CD4-positive, alpha-beta memory T cell (primary cell): ENCODE measurements around the gene RSAD1. TPM values are rescaled to one million over a fixed set of nuclear protein-coding genes. Genes with fewer than 3 reads are reported as not detected.

ENCODE experiments used
- CTCF ChIA-PET: fragments of 350-600 bp; sonication (Branson Sonifier 250); formaldehyde crosslinking; loops from one replicate; lab custom pipeline; 2021; ENCODE audit warnings: inconsistent platforms; ENCODE audit not compliant: partially characterized antibody; lab: Charles Lee
- POLR2A ChIA-PET: fragments of 350-600 bp; sonication (Branson Sonifier 250); formaldehyde crosslinking; loops from one replicate; lab custom pipeline; 2021; ENCODE audit not compliant: partially characterized antibody; lab: Charles Lee
- DNase-seq, 5 donors: peaks; one replicate each; pipeline versions ENCODE4 v3.0.0 to v3.0.0-alpha.2; 2020 to 2022; ENCODE audit warnings: mixed read lengths in 1 of 5
- H3K27ac ChIP-seq: one replicate; pipeline ENCODE4 v1.7.0; 2013; ENCODE audit warnings: low read depth, low read length
- H3K27me3 ChIP-seq: 2 replicates; pipeline ENCODE4 v1.7.0; 2013; ENCODE audit warnings: mild to moderate bottlenecking, low read length, moderate library complexity; ENCODE audit not compliant: insufficient read depth
- H3K36me3 ChIP-seq: 2 replicates; pipeline ENCODE4 v1.7.0; 2013; ENCODE audit warnings: mild to moderate bottlenecking, low read length, moderate library complexity; ENCODE audit not compliant: insufficient read depth
- H3K4me1 ChIP-seq: 2 replicates; pipeline ENCODE4 v1.7.0; 2013; ENCODE audit warnings: mild to moderate bottlenecking, low read length, moderate library complexity; ENCODE audit not compliant: insufficient read depth
- H3K4me3 ChIP-seq, 2 donors: one replicate each; pipeline ENCODE4 v1.7.0; 2013; ENCODE audit warnings: low read length in 2 of 2, mild to moderate bottlenecking in 1 of 2
- H3K9me3 ChIP-seq, 2 donors: one replicate each; pipeline ENCODE4 v1.7.0; 2013; ENCODE audit warnings: low read length in 2 of 2, control low read depth in 1 of 2; ENCODE audit not compliant: control insufficient read depth in 1 of 2
- H3K27ac Mint-ChIP-seq, 7 donors: one replicate each; pipeline ENCODE4 v1.8.0; 2020 to 2021; ENCODE audit warnings: mixed read lengths in 7 of 7, mild to moderate bottlenecking in 6 of 7, inconsistent platforms in 3 of 7, moderate library complexity in 3 of 7
- H3K27me3 Mint-ChIP-seq, 2 donors: one replicate each; pipeline ENCODE4 v1.8.0; 2020 to 2021; ENCODE audit warnings: mixed read lengths in 2 of 2
- H3K36me3 Mint-ChIP-seq, 2 donors: one replicate each; pipeline ENCODE4 v1.8.0; 2020 to 2021; ENCODE audit warnings: mixed read lengths in 2 of 2, inconsistent platforms in 1 of 2, mild to moderate bottlenecking in 1 of 2
- H3K4me1 Mint-ChIP-seq, 4 donors: one replicate each; pipeline ENCODE4 v1.8.0; 2020 to 2021; ENCODE audit warnings: mixed read lengths in 4 of 4, mild to moderate bottlenecking in 1 of 4
- H3K4me3 Mint-ChIP-seq, 8 donors: one replicate each; pipeline ENCODE4 v1.8.0; 2020 to 2021; ENCODE audit warnings: mixed read lengths in 8 of 8, mild to moderate bottlenecking in 7 of 8, moderate library complexity in 6 of 8, inconsistent platforms in 3 of 8
- H3K9me3 Mint-ChIP-seq, 8 donors: one replicate each; pipeline ENCODE4 v1.8.0; 2020 to 2021; ENCODE audit warnings: mixed read lengths in 8 of 8, mild to moderate bottlenecking in 5 of 8, inconsistent platforms in 3 of 8, moderate library complexity in 1 of 8
- intact Hi-C: fragments of 100-400 bp; cut with micrococcal nuclease; formaldehyde crosslinking; loops from one replicate; pipeline ENCODE4 v1.15.1; 2023
- polyA plus RNA-seq, 2 donors: library from polyadenylated mRNA; unstranded; fragments of 300-500 nt; fragmentation: Illumina TruSeq; gene quantifications; one replicate each; pipeline ENCODE4 v1.2.3, GENCODE V29; 2021
- total RNA-seq, 2 experiments: library from RNA; stranded (reverse); gene quantifications; one replicate each; pipeline ENCODE4 v1.2.3, GENCODE V29; 2021

RSAD1 gene
- total RNA-seq (10 to 100 TPM; 81.1 to 86.0 TPM), polyA plus RNA-seq (10 to 100 TPM; 58.3 to 72.8 TPM)

DNA sequence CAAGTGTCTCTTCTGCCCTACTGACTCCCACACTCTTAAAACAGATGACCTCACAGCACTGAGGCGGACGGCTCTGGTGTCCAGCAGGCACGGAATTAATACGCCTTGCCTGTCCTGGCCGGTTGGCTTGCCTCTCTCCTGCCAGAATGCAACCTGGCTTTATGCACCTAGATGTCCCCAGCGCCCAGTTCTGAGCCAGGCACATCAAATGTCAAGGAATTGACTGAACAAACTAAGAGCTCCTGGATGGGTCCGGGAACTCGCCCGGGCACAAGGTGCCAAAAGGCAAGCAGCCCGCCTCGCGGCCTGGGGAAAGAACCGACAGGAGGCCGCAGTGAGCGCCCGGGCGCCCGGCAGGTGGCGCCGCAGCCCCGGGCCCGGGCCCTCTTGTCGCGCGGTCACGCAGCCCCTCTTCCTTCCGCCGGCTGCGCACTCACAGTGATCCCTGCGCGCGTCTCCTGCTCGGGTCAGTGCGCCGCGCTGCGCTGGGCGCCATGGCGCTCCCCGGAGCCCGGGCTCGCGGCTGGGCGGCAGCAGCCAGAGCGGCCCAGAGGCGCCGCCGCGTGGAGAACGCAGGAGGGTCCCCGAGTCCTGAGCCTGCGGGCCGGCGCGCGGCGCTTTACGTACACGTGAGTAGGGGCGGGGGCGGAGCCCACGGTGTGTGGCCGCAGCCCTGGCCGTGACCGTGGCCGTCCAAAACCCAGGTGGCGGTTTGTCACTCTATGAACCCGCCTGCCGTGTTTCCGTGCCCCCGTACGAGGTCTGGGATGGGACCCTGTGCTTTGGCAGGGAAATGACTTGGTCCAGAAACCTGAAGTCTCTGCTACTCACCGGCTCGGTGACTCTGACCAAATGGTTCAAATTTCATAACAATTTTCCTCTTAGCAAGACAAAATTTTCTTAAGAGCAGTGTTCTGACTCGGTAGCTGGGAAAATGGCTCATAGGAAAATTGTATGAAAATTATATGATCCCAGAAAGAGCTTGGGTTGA, at the start of gene RSAD1:
TSS of gene RSAD1 (plus strand) at position 470 of the 991 bp plus-strand sequence. CDS start at position 495, 25 bp downstream.
- H3K4me1 Mint-ChIP-seq = peaks cover 15 to 30% (median 22%) of the 10 kb centered on the region in 4 donors
- peaks cover 0 to 23% of the 10 kb centered on the region in 2 donors for H3K36me3 Mint-ChIP-seq
- Histone ChIP-seq H3K27me3 (no peaks in the 10 kb centered on the region), H3K27ac (peak within 1 kb of the TSS; percentile 74), H3K4me3 (peak within 1 kb of the TSS; percentile 78 to 84), H3K36me3 (peaks cover 10% of the 10 kb centered on the region), H3K9me3 (no peaks in the 10 kb centered on the region), H3K4me1 (peaks cover 19% of the 10 kb centered on the region)
- H3K4me3 Mint-ChIP-seq = peak within 1 kb of the TSS; percentile 85 to 92 (median 90)
- H3K27ac Mint-ChIP-seq = peak within 1 kb of the TSS; percentile 89 to 92 (median 89)
- CTCF ChIA-PET = interaction anchor here (0.7 to 2.4 kb wide), 16 partner anchors 11 to 217 kb away, joined by 3 to 30 read pairs (median 5); partner anchors contain the start of gene LRRC59
- DNase-seq = peak; percentile 81 to 84 (median 83)
- H3K9me3 Mint-ChIP-seq = no peaks in the 10 kb centered on the region
- intact Hi-C loops = loop anchor here (1.0 to 5.0 kb wide), 8 partner anchors 23 to 229 kb away; partner anchors contain the start of genes ACSF2, ANKRD40, LRRC59 and MYCBPAP
- H3K27me3 Mint-ChIP-seq = peaks cover 3 to 4% of the 10 kb centered on the region in 2 donors
- POLR2A ChIA-PET = interaction anchor here (1.0 to 2.0 kb wide), 8 partner anchors 26 to 301 kb away, joined by 3 to 21 read pairs (median 4); partner anchors contain the start of genes ACSF2, LRRC59, LUC7L3 and XYLT2

DNA sequence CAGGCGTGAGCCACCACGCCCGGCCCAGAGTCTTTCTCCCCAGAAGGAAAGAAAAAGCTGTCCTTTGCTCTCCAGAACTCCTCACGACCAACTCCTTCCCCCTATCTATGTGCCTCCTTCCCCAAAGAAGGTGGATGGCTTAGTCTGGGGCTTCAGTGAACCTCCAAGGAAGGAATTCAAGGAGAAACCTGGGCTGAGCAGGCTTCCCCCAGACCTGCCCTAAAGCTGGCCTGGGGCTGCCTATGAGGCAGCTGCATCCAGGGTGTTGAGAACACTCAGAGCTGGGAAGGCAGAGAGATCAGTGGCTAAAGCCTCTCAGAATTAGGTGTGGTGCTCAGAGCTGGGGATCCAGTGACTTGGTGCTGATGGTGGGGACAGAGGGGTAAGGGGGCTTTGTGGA, 48.9 kb upstream of the RSAD1 start:
- Mint-ChIP-seq H3K27me3 (no peaks in the 10 kb centered on the region), H3K9me3 (no peaks in the 10 kb centered on the region), H3K27ac (peak overlapping the region in 1 of 7 donors; percentile 42), H3K4me1 (peaks cover 17 to 31% (median 24%) of the 10 kb centered on the region in 4 donors), H3K36me3 (no peaks in the 10 kb centered on the region), H3K4me3 (no peak overlapping the region)
- Histone ChIP-seq H3K36me3 (no peaks in the 10 kb centered on the region), H3K4me1 (peaks cover 23% of the 10 kb centered on the region), H3K27ac (no peak overlapping the region), H3K27me3 (no peaks in the 10 kb centered on the region), H3K4me3 (no peak overlapping the region), H3K9me3 (no peaks in the 10 kb centered on the region)
- intact Hi-C loops = no loop called here
- no peak for DNase-seq
- CTCF ChIA-PET = interaction anchor here (1.6 to 3.1 kb wide), 3 partner anchors 32 to 68 kb away, joined by 4 to 15 read pairs (median 7); partner anchors contain the start of gene LRRC59
- POLR2A ChIA-PET = interaction anchor here (1.7 kb wide), 1 partner anchor 32 kb away, joined by 4 read pairs; the partner anchor contains the start of gene LRRC59

DNA sequence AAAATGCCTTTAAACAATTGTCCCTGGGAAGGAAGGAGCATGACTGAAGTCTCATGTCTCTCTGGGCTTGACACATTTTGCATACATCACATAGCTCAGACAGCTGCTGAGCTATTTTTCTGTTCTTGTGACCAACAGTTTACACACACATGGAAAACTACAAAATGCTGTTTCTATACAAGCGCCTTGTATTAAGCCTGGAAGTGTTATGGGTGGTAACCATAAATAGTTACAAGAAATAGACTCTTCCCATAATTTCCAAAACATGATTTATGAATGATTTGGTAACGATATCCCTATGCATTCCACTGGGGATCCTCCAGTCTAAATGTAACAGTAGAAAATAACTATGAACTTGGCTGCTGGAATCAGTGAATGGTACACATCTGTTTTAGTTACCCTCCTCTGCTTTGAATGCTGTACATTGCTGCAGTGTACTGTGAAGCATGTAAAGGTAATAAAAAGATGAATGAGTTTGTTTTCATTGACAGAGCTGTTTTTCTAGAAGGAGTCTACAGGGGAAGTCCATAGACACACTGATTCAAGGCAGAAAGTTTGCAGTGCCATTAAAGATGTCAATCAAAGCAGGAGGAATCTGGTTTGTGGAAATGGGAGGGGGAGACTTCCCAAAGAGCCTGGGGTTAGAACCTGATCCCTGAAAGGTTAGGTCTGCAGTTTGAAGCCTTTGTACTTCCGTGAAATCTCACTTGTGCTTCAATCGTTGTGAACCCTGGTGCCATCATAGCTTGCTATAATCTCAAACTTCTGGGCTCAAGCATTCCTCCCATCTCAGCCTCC, 47.6 kb upstream of the RSAD1 start:
- H3K27me3 Mint-ChIP-seq = no peaks in the 10 kb centered on the region
- H3K36me3 Mint-ChIP-seq = no peaks in the 10 kb centered on the region
- H3K4me1 Mint-ChIP-seq = peaks cover 12 to 20% (median 17%) of the 10 kb centered on the region in 4 donors
- intact Hi-C loops = no loop called here
- ChIA-PET POLR2A (interaction anchor here (0.5 to 1.7 kb wide), 3 partner anchors 9 to 34 kb away, joined by 3 to 4 read pairs (median 3); partner anchors contain the start of gene LRRC59), CTCF (interaction anchor here (1.1 to 3.1 kb wide), 4 partner anchors 9 to 69 kb away, joined by 3 to 15 read pairs (median 6); partner anchors contain the start of gene LRRC59)
- Histone ChIP-seq H3K9me3 (no peaks in the 10 kb centered on the region), H3K4me1 (peaks cover 16% of the 10 kb centered on the region), H3K36me3 (no peaks in the 10 kb centered on the region), H3K27me3 (no peaks in the 10 kb centered on the region), H3K27ac (no peak overlapping the region), H3K4me3 (no peak overlapping the region)
- no peak for DNase-seq
- peak overlapping the region in 1 of 7 donors; percentile 31 for H3K27ac Mint-ChIP-seq
- no peak overlapping the region for H3K4me3 Mint-ChIP-seq
- H3K9me3 Mint-ChIP-seq = no peaks in the 10 kb centered on the region

DNA sequence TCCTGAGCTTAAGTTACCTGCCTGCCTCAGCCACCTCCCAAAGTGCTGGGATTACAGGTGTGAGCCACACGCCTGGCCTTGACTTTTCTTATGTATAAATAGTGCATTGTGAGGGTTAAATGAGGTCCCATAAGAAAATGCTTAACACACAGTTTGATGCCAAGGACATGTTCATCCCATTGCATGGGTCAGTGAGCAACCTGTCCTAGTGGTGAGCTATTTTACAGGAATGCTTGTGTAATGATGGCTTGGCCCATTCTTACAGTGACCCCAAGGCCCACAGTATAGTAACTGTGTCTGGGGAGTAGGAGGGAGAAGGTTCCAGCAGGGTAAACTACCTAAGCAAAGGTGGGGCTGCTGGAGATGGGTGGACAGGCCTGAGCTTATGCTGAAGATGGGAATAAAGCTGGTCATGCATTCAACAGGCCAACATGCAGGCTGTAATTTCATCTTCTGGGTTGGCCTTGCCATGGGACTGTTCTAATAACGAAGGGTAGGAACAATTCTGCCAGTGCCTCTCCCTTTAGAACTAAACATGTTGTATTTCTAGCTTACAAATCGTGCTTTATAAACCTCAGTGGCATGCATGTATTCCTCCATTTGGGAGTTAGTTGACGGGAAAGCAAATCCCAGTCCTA, 46.4 kb upstream of the RSAD1 start:
- DNase-seq = no peak
- ChIA-PET POLR2A (no interaction called here), CTCF (interaction anchor here (1.1 to 3.1 kb wide), 4 partner anchors 10 to 70 kb away, joined by 3 to 15 read pairs (median 6); partner anchors contain the start of gene LRRC59)
- no peaks in the 10 kb centered on the region for H3K27me3 Mint-ChIP-seq
- Histone ChIP-seq H3K9me3 (no peaks in the 10 kb centered on the region), H3K27me3 (no peaks in the 10 kb centered on the region), H3K27ac (no peak overlapping the region), H3K4me3 (no peak overlapping the region), H3K36me3 (no peaks in the 10 kb centered on the region), H3K4me1 (peaks cover 6% of the 10 kb centered on the region)
- H3K36me3 Mint-ChIP-seq = no peaks in the 10 kb centered on the region
- intact Hi-C loops = no loop called here
- H3K9me3 Mint-ChIP-seq = no peaks in the 10 kb centered on the region
- no peak overlapping the region for H3K4me3 Mint-ChIP-seq
- peaks cover 5 to 12% (median 9%) of the 10 kb centered on the region in 4 donors for H3K4me1 Mint-ChIP-seq
- H3K27ac Mint-ChIP-seq = no peak overlapping the region

DNA sequence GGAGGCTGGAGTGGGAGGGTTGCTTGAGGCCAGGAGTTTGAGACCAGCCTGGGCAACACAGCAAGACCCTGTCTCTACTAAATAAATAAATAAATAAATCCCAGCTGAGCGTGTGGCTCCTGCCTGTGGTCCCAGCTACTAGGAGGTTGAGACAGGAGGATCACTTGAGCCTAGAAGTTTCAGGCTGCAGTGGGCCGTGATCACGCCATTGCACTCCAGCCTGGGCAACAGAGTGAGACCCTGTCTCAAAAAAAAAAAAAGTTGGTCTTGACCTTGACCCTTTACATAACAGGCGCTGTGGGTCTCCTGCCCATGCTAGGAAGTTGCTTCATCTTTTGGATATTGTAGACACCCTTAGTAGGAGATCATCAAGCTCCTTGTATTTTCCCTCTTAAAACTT, 41.3 kb upstream of the RSAD1 start:
- H3K9me3 ChIP-seq = no peaks in the 10 kb centered on the region
- H3K27ac ChIP-seq = no peak overlapping the region
- no peak overlapping the region for H3K4me3 ChIP-seq
- intact Hi-C loops = no loop called here
- no peaks in the 10 kb centered on the region for H3K36me3 ChIP-seq
- H3K27me3 ChIP-seq = no peaks in the 10 kb centered on the region
- H3K36me3 Mint-ChIP-seq = peaks cover 1 to 3% of the 10 kb centered on the region in 2 donors
- ChIA-PET POLR2A (no interaction called here), CTCF (interaction anchor here (0.8 to 1.0 kb wide), 2 partner anchors 40 to 75 kb away, joined by 3 to 4 read pairs; partner anchors contain the start of gene LRRC59)
- H3K27ac Mint-ChIP-seq = no peak overlapping the region
- H3K9me3 Mint-ChIP-seq = no peaks in the 10 kb centered on the region
- DNase-seq = no peak
- no peak overlapping the region for H3K4me3 Mint-ChIP-seq
- H3K27me3 Mint-ChIP-seq = no peaks in the 10 kb centered on the region
- H3K4me1 ChIP-seq = no peaks in the 10 kb centered on the region
- H3K4me1 Mint-ChIP-seq = peaks cover 0 to 1% (median under 1%) of the 10 kb centered on the region in 4 donors

DNA sequence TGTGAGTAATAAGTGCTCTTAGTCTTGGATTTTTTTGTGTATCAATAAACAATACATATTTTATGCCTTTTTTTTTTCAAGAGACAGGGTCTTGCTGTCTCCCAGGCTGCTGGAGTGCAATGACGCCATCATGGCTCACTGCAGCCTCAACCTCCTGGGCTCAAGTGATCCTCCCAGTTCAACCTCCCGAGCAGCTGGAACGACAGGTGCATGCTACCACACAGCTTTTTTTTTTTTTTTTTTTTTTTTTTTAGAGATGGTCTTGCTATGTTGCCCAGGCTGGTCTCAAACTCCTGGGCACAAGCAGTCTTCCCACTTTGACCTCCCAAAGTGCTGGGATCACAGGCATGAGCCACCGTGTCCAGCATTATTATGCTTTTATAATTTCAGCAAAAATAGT, 39.7 kb upstream of the RSAD1 start:
- Histone ChIP-seq H3K36me3 (no peaks in the 10 kb centered on the region), H3K27ac (no peak overlapping the region), H3K9me3 (no peaks in the 10 kb centered on the region), H3K4me1 (no peaks in the 10 kb centered on the region), H3K4me3 (no peak overlapping the region), H3K27me3 (no peaks in the 10 kb centered on the region)
- Mint-ChIP-seq H3K27ac (no peak overlapping the region), H3K9me3 (no peaks in the 10 kb centered on the region), H3K4me1 (peaks cover 0 to 1% (median under 1%) of the 10 kb centered on the region in 4 donors), H3K4me3 (no peak overlapping the region), H3K36me3 (peaks cover 1 to 3% of the 10 kb centered on the region in 2 donors), H3K27me3 (no peaks in the 10 kb centered on the region)
- DNase-seq = no peak
- ChIA-PET POLR2A (no interaction called here), CTCF (no interaction called here)
- intact Hi-C loops = no loop called here
